Measurements from ENCODE around the gene NOC2L. TPM values are rescaled to one million over a fixed set of nuclear protein-coding genes. Genes with fewer than 3 reads are reported as not detected.

The NOC2L gene
- total RNA-seq, 1 donor from 2014 or later = 42.5 TPM

GRCh38 chr1:935751-936231 lies 23.3 kb downstream of the NOC2L start:
- Histone ChIP-seq H3K27me3 (no peaks in the 10 kb centered on the region), H3K4me3 (no peak overlapping the region)

GRCh38 chr1:934991-935750 lies 23.9 kb downstream of the NOC2L start:
- intact Hi-C loops (cut with DNase I) = no loop called here
- TF ChIP-seq, protein P1, sequence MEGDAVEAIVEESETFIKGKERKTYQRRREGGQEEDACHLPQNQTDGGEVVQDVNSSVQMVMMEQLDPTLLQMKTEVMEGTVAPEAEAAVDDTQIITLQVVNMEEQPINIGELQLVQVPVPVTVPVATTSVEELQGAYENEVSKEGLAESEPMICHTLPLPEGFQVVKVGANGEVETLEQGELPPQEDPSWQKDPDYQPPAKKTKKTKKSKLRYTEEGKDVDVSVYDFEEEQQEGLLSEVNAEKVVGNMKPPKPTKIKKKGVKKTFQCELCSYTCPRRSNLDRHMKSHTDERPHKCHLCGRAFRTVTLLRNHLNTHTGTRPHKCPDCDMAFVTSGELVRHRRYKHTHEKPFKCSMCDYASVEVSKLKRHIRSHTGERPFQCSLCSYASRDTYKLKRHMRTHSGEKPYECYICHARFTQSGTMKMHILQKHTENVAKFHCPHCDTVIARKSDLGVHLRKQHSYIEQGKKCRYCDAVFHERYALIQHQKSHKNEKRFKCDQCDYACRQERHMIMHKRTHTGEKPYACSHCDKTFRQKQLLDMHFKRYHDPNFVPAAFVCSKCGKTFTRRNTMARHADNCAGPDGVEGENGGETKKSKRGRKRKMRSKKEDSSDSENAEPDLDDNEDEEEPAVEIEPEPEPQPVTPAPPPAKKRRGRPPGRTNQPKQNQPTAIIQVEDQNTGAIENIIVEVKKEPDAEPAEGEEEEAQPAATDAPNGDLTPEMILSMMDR (IDR thresholded peaks at IDR 0.05) = no peak
- TF ChIP-seq POLR2AphosphoS5 (IDR thresholded peaks at IDR 0.05; ENCODE audit: insufficient read depth in 1 of 2, low read depth in 1 of 2) = no peak
- TF ChIP-seq POLR2A (IDR thresholded peaks at IDR 0.05) = no peak
- DNase-seq (ENCODE audit: extremely low spot score in 2 of 2) = no peak
- Histone ChIP-seq H3K4me1 (peaks cover 17% of the 10 kb centered on the region), H3K27ac (no peak overlapping the region), H3K27me3 (no peaks in the 10 kb centered on the region), H3K4me3 (no peak overlapping the region), H3K9me3 (no peaks in the 10 kb centered on the region), H3K36me3 (no peaks in the 10 kb centered on the region)

More at GRCh38 chr1:935751-936231, 23.3 kb downstream of the NOC2L start:
- TF ChIP-seq, protein P1 (IDR thresholded peaks at IDR 0.05) = no peak
- no peak for TF ChIP-seq POLR2AphosphoS5 (IDR thresholded peaks at IDR 0.05; ENCODE audit: insufficient read depth in 1 of 2, low read depth in 1 of 2)
- no peak for TF ChIP-seq POLR2A (IDR thresholded peaks at IDR 0.05)
- intact Hi-C loops (cut with DNase I) = no loop called here
- Histone ChIP-seq H3K9me3 (no peaks in the 10 kb centered on the region), H3K27ac (no peak overlapping the region), H3K36me3 (no peaks in the 10 kb centered on the region), H3K4me1 (peaks cover 23% of the 10 kb centered on the region)
- no peak for DNase-seq (ENCODE audit: extremely low spot score in 2 of 2)

GRCh38 chr1:933603-933940 lies 25.5 kb downstream of the NOC2L start:
- no peaks in the 10 kb centered on the region for H3K9me3 ChIP-seq
- no peak overlapping the region for H3K4me3 ChIP-seq
- H3K36me3 ChIP-seq = no peaks in the 10 kb centered on the region
- TF ChIP-seq POLR2AphosphoS5 (IDR thresholded peaks at IDR 0.05; ENCODE audit: insufficient read depth in 1 of 2, low read depth in 1 of 2) = no peak
- TF ChIP-seq, protein P1 (IDR thresholded peaks at IDR 0.05) = no peak
- no peak for TF ChIP-seq POLR2A (IDR thresholded peaks at IDR 0.05)
- H3K27me3 ChIP-seq = no peaks in the 10 kb centered on the region
- H3K4me1 ChIP-seq = peaks cover 12% of the 10 kb centered on the region
- no peak overlapping the region for H3K27ac ChIP-seq
- DNase-seq (ENCODE audit: extremely low spot score in 2 of 2) = no peak
- intact Hi-C loops (cut with DNase I) = no loop called here

- H3K4me1 ChIP-seq = peaks cover 12% of the 10 kb centered on the region
Measured at GRCh38 chr1:932776-933602, 26.1 kb downstream of the NOC2L start.

More at GRCh38 chr1:932776-933602, 26.1 kb downstream of the NOC2L start:
- DNase-seq (ENCODE audit: extremely low spot score in 2 of 2) = no peak
- Histone ChIP-seq H3K4me3 (no peak overlapping the region), H3K36me3 (no peaks in the 10 kb centered on the region), H3K27me3 (no peaks in the 10 kb centered on the region), H3K9me3 (no peaks in the 10 kb centered on the region), H3K27ac (no peak overlapping the region)
- TF ChIP-seq POLR2A (IDR thresholded peaks at IDR 0.05) (no peak), POLR2AphosphoS5 (IDR thresholded peaks at IDR 0.05; ENCODE audit: insufficient read depth in 1 of 2, low read depth in 1 of 2) (no peak)
- TF ChIP-seq, protein P1 (IDR thresholded peaks at IDR 0.05) = no peak
- intact Hi-C loops (cut with DNase I) = no loop called here

Measured in vagina (tissue), 2 donors.